ENCODE data around the gene LAD1.

DNA sequence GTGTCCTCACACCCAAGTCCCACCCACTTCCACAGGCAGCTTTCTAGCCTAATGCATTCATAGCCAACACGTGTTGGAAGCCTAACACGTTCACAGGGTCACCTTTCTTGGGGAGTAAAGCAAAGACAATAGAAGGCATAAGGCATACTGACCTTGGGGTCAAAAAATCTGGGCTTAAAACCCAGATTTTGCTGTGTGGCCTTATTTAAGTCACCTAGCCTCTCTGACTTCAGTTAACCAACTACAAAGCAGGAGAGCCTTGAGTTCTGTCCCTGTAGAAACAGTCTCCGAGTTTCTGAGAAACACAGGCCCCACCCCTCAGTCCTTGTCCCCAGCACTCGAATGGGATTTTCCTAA lies 23.0 kb downstream of the LAD1 start:
- TF ChIP-seq POLR2AphosphoS5 (IDR thresholded peaks at IDR 0.05; ENCODE audit: borderline replicate concordance, low read depth, low read length) = no peak
- TF ChIP-seq EZH2 (IDR thresholded peaks at IDR 0.05) = no peak
- TF ChIP-seq FOXP2 (optimal IDR thresholded peaks at IDR 0.05; ENCODE audit: control extremely low read depth, extremely low read length, insufficient read depth) = no peak
